Duodenal mucosa (tissue), 2 donors: ENCODE measurements around the gene XYLT1.

Source experiments
- H3K27ac ChIP-seq: one replicate; pipeline ENCODE4 v1.7.0; 2013; ENCODE audit warnings: low read depth, low read length
- H3K27me3 ChIP-seq, 2 donors: one replicate each; pipeline ENCODE4 v1.7.0; 2013; ENCODE audit warnings: low read length in 2 of 2, control low read depth in 1 of 2; ENCODE audit not compliant: insufficient read depth in 2 of 2, control insufficient read depth in 1 of 2
- H3K36me3 ChIP-seq, 2 donors: one replicate each; pipeline ENCODE4 v1.7.0; 2013; ENCODE audit warnings: low read length in 2 of 2, control low read depth in 1 of 2; ENCODE audit not compliant: insufficient read depth in 2 of 2, control insufficient read depth in 1 of 2
- H3K4me1 ChIP-seq, 2 donors: one replicate each; pipeline ENCODE4 v1.7.0; 2013; ENCODE audit warnings: low read length in 2 of 2, control low read depth in 1 of 2; ENCODE audit not compliant: insufficient read depth in 2 of 2, control insufficient read depth in 1 of 2
- H3K4me3 ChIP-seq, 2 donors: one replicate each; pipeline ENCODE4 v1.7.0; 2013; ENCODE audit warnings: low read length in 2 of 2, low read depth in 1 of 2
- H3K9ac ChIP-seq, 2 donors: one replicate each; pipeline ENCODE4 v1.7.0; 2013; ENCODE audit warnings: low read length in 2 of 2, low read depth in 1 of 2
- H3K9me3 ChIP-seq, 2 donors: one replicate each; pipeline ENCODE4 v1.7.0; 2013; ENCODE audit warnings: low read length in 2 of 2, control low read depth in 1 of 2; ENCODE audit not compliant: control insufficient read depth in 1 of 2

Gene XYLT1

DNA sequence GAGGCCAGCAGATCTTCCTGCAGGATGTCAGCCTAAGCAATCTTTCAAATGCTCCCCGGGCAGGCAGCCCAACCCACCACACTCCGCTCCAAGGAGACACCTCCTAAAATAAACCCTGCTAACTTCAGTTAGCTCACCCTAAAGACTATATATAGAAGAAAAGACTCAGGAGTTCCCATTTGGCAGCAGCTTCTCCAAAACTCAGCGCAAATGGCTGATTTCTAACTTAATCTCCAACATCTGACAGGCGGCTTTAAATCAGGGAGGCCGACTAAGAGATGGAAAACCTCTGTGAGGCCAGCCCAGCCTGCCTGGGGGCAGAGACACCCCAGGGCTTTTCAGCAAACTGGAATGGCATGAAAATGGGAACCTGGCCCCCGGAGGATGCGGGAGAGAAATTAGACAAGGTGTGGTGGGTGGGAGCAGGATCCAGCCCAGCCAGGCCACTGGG lies 91.6 kb downstream of the XYLT1 start:
- Histone ChIP-seq H3K9ac (no peak overlapping the region), H3K4me1 (peaks cover 9 to 29% of the 10 kb centered on the region in 2 donors), H3K36me3 (no peaks in the 10 kb centered on the region), H3K9me3 (no peaks in the 10 kb centered on the region), H3K27me3 (no peaks in the 10 kb centered on the region), H3K27ac (no peak overlapping the region), H3K4me3 (no peak overlapping the region)

DNA sequence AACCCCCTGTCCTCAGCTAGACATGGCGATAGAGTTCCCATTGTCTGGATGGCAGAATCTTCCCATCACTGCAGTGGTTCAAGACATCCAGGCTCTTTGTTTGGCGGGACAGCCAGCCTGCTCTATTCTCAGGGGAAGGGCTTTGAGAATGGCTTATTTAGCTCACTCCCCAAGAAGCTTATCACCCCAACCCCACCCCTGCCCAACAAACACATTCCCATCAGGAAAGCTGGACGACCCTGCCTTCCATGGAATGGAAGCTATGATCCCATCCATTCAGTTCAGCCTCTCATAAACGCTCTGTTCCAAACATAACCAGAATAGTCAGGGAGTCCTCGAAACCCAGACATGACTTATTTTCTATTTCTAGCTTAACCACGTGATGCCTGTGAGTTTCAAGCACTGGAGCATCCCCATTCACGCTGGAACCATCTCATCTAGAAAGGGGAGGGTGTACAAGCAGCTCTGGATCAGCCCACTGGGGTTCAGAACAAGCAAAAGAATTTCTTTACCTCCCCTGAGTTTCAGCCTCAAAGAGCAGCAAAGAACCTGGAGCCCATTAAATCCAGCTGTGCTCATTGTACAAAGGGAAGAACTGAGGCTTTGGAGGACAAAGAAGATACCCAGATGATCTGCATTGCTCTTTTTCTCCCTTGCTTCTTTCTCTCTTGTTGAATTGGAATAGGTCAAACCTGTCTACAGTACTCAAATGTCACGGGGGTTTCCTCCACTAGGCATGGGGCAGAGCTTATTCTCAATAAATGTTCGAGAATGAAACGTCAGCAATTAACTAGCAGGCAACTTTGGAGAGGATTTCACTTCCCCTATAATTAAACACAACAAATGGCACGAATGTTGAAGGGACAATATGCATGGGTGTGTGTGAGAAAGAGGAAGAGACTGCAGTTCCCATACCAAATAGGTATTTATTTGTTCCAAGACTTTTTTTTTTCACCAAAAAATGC lies 93.1 kb downstream of the XYLT1 start:
- Histone ChIP-seq H3K9ac (no peak overlapping the region), H3K9me3 (no peaks in the 10 kb centered on the region), H3K4me1 (peaks cover 9 to 23% of the 10 kb centered on the region in 2 donors), H3K36me3 (no peaks in the 10 kb centered on the region), H3K27me3 (no peaks in the 10 kb centered on the region), H3K27ac (no peak overlapping the region), H3K4me3 (no peak overlapping the region)

DNA sequence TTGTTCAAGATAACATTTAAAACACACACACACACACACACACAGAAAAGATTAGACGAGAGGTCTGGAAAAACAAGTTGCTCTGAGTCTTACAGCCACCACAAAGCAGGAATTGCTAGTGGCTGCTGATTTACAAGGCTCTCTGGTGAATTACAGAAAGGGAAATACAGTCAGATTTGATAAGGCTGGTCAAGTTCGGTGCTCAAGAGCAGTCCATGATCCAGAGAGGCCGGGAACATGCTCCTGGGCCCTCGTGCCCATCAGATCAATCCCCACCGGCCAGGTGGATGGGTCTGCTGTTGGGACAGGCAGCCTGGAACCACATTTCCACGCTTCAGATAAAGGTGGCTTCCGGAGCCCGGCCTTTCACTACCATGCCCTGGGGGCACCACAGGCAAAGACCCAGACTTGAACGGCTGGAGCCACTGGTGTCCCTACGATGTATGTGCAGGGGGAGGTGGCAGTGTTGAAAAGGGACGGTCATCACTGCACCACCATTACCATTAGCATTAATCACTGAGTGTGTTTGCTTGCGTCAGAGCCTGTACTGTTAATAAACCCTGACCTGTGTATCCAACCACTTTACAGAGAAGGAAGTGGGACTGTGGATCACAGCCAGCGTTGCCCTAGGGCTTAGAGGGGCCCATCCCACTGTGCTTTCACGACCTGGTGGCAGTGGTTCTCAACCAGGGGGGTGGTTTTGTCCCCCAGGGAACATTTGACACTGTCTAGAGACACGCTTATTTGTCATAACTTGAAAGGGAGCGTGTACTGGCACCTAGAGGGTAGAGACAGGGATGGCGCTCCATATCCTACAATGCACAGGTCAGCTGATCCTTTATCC lies 95.1 kb downstream of the XYLT1 start:
- H3K4me3 ChIP-seq: no peak overlapping the region
- peaks cover 18 to 27% of the 10 kb centered on the region in 2 donors for H3K4me1 ChIP-seq
- no peaks in the 10 kb centered on the region for H3K9me3 ChIP-seq
- H3K9ac ChIP-seq: peak overlapping the region in 1 of 2 donors; percentile 5
- H3K27ac ChIP-seq: no peak overlapping the region
- no peaks in the 10 kb centered on the region for H3K36me3 ChIP-seq
- H3K27me3 ChIP-seq: no peaks in the 10 kb centered on the region

DNA sequence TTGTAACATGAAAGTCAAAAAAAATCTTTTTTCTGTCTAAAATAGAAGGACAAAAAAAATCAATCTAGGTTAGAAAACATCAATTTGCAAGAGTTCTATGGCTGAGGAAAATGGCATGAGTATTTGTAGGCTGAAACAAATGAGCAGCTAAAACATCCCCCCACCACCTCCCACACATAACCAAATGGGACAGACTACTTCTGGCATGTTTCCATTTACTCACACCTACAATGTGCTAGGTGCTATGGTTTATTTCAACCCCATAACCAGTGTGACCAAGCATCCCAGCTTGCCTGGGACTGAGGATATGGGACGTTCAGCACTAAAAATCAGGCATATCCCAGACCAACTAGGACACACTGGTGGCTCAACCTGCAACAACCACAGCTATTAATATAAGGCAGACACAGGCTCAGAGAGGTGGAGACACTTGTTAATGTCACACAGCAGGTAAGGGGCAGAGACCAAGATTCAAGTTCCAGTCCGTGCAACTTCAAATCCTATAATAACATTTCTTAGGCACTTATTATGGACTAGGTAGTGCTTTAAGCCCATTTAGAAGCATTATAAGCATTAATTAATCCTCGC lies 96.0 kb downstream of the XYLT1 start:
- Histone ChIP-seq H3K36me3 (no peaks in the 10 kb centered on the region), H3K4me1 (peaks cover 27 to 35% of the 10 kb centered on the region in 2 donors), H3K9ac (no peak overlapping the region), H3K27ac (no peak overlapping the region), H3K9me3 (no peaks in the 10 kb centered on the region), H3K27me3 (no peaks in the 10 kb centered on the region), H3K4me3 (no peak overlapping the region)

DNA sequence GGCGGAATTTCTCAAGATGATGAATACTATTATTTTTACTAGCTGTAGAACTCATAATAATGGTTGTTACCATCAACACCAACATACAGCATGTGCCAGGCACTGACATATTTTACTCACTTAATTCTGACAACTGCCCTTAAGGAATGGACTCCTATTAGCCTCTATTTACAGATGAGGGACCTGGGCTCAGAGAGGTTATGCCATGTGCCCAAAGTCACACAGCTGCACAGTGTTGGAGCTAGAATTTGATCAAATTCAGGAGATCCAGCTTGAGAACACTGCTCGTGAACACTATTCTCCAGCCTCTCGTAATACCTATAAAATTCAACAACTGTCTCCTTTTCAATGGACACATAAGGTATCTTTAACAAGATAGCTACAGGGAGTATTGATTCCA lies 97.2 kb downstream of the XYLT1 start:
- Histone ChIP-seq H3K27me3 (no peaks in the 10 kb centered on the region), H3K9me3 (no peaks in the 10 kb centered on the region), H3K4me3 (no peak overlapping the region), H3K4me1 (peaks cover 32 to 39% of the 10 kb centered on the region in 2 donors), H3K27ac (no peak overlapping the region), H3K9ac (no peak overlapping the region), H3K36me3 (no peaks in the 10 kb centered on the region)

DNA sequence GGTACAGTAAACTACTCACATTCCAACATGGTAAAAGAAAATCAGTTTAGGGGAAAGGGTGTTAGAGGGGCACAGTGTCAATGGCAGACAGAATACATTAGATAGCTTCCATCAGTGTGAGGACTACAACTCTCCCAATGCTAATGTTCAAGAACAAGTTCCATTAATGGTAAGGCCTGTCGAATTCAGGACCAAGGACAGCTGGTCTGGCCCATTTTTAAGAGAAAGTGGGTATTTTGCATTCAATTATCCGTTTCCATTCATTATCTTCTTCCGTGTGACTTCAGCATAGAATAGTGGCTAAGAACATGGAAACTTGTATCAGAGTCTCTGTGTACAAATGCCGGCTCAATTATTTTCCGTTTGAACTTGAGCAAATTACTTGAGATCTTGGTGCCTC lies 98.4 kb downstream of the XYLT1 start:
- Histone ChIP-seq H3K9ac (no peak overlapping the region), H3K27ac (no peak overlapping the region), H3K4me3 (no peak overlapping the region), H3K9me3 (no peaks in the 10 kb centered on the region), H3K4me1 (peaks cover 35 to 47% of the 10 kb centered on the region in 2 donors), H3K36me3 (no peaks in the 10 kb centered on the region), H3K27me3 (no peaks in the 10 kb centered on the region)

DNA sequence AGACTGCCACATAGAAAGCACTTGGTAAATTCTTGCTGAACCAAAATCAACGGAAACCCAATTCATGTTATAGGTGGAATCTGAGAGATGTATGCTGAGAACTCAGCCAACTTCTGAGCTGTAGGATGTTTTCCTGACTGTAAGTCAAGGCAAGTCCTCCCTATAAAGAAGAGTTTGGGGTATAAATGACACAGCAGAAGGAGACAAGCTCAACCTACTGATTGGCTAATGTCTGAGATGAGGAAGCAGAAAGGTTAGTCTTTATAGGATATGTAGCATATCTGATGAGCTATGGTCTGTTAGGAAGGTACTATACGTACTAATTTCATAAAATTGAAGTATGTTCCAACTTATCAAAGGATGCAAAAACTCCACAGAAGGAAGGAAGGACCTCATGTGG lies 99.5 kb downstream of the XYLT1 start:
- Histone ChIP-seq H3K36me3 (no peaks in the 10 kb centered on the region), H3K4me3 (no peak overlapping the region), H3K9ac (no peak overlapping the region), H3K27me3 (no peaks in the 10 kb centered on the region), H3K27ac (no peak overlapping the region), H3K4me1 (peaks cover 40 to 49% of the 10 kb centered on the region in 2 donors), H3K9me3 (no peaks in the 10 kb centered on the region)

DNA sequence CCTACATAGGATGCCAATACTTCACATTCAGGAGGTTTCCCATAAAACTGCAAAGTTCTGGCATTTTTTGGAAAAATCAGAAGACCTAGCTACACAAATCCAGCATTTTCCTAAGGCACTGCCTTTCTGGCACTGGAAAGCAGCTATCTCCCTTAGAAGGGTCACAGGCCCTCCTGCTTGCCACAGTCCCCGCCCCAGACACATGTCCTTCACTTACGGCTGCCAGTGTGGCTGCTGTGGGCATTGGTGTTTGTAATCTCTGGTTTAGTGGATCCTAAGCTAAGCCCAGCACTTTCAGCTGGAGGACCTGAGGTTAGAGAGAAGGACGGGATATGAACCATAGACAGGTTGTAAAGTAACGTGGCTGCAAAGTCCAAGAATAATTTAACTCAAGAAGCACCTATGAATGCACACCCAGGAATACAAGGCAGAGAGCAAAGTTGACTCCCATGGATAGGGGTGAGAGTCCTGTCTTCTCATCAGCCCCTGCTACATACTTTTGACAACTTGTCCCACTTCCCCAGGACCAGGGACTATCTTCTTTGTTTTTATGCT lies 100.0 kb downstream of the XYLT1 start:
- Histone ChIP-seq H3K4me3 (no peak overlapping the region), H3K9me3 (no peaks in the 10 kb centered on the region), H3K27ac (no peak overlapping the region), H3K4me1 (peaks cover 35 to 44% of the 10 kb centered on the region in 2 donors), H3K27me3 (no peaks in the 10 kb centered on the region), H3K9ac (no peak overlapping the region), H3K36me3 (no peaks in the 10 kb centered on the region)

DNA sequence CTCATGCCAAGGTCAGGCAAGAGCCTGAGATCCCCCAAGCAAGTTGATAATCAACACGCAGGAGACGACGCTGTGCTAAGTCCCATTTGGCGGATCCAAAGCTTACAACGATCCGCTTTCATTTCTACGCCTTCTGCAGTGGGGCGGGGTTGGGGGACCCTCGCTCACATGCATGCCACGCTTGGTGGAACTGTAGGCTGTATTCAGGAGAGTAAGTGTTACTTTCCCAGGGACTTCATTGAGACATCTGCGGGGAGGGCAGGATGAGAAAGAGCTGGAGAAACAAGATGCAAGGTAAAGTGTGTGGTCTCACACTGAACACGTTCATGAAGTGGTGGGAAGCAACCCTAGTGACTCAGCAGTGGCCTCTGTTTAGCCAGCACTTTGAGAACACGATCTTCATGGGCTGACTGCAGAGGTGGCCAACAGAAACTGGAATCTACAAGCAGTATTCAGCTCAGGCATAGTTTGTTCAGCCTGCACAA lies 100.5 kb downstream of the XYLT1 start:
- no peak overlapping the region for H3K4me3 ChIP-seq
- H3K27me3 ChIP-seq: no peaks in the 10 kb centered on the region
- H3K9me3 ChIP-seq: no peaks in the 10 kb centered on the region
- H3K9ac ChIP-seq: no peak overlapping the region
- H3K4me1 ChIP-seq: peaks cover 31 to 42% of the 10 kb centered on the region in 2 donors
- no peaks in the 10 kb centered on the region for H3K36me3 ChIP-seq
- H3K27ac ChIP-seq: no peak overlapping the region
